Kidney (tissue), 14 donors: ENCODE results near the gene VSNL1. TPM values are rescaled to one million over a fixed set of nuclear protein-coding genes. Genes with fewer than 3 reads are reported as not detected.

Source experiments
- DNase-seq, 5 donors: peaks; one replicate each; pipeline ENCODE4 v3.0.0-alpha.2; 2013 to 2020
- FAIRE-seq: peaks from 2 replicates; lab custom pipeline; 2012; peaks lifted over from hg19 to GRCh38; lab: Jason Lieb, UNC
- H3K27ac ChIP-seq, 2 donors: one replicate each; pipeline ENCODE4 v1.7.0; 2013; ENCODE audit warnings: low read depth in 2 of 2, low read length in 2 of 2, inconsistent platforms in 1 of 2
- H3K27me3 ChIP-seq: one replicate; pipeline ENCODE4 v1.7.1; 2013; ENCODE audit warnings: low read length, inconsistent platforms; ENCODE audit not compliant: control insufficient read depth, insufficient read depth
- H3K36me3 ChIP-seq, 3 donors: one replicate each; pipeline versions ENCODE4 v1.7.0 to v1.7.1; 2013; ENCODE audit warnings: low read length in 3 of 3, control low read depth in 1 of 3, inconsistent platforms in 1 of 3; ENCODE audit not compliant: insufficient read depth in 3 of 3, control insufficient read depth in 2 of 3
- H3K4me1 ChIP-seq, 3 donors: one replicate each; pipeline versions ENCODE4 v1.7.0 to v1.7.1; 2013; ENCODE audit warnings: low read length in 3 of 3, inconsistent platforms in 1 of 3, low read depth in 1 of 3; ENCODE audit not compliant: control insufficient read depth in 2 of 3, insufficient read depth in 2 of 3
- H3K4me3 ChIP-seq, 3 donors: one replicate each; pipeline versions ENCODE4 v1.7.0 to v1.8.1; 2013; ENCODE audit warnings: low read length in 3 of 3, control low read depth in 1 of 3, inconsistent platforms in 1 of 3
- H3K9ac ChIP-seq, 3 donors: one replicate each; pipeline versions ENCODE4 v1.7.0 to v1.7.1; 2013; ENCODE audit warnings: low read length in 3 of 3, control low read depth in 1 of 3, inconsistent platforms in 1 of 3
- H3K9me3 ChIP-seq, 3 donors: one replicate each; pipeline versions ENCODE4 v1.7.0 to v1.7.1; 2013; ENCODE audit warnings: low read length in 3 of 3, control low read depth in 1 of 3, inconsistent platforms in 1 of 3; ENCODE audit not compliant: control insufficient read depth in 2 of 3, insufficient read depth in 1 of 3
- intact Hi-C: fragments of 100-400 bp; cut with DNase I; formaldehyde crosslinking; loops from one replicate; pipeline ENCODE4 v1.11.1; 2022
- polyA plus RNA-seq: library from polyadenylated mRNA; stranded (reverse); fragments of 350-450 nt; fragmentation: Illumina TruSeq; extraction: RNeasy Lipid Tissue Mini Kit (QIAGEN cat#74804); gene quantifications from one replicate; pipeline ENCODE4 v1.2.3, GENCODE V29; 2014; ENCODE audit warnings: low read depth, low replicate concordance; ENCODE audit not compliant: insufficient read depth
- total RNA-seq: library from RNA; stranded (reverse); fragmentation: NEBNext Ultra II Directional; extraction: Animal tissue kit (Norgen Biotek cat#: 25700); gene quantifications from one replicate; pipeline ENCODE4 v1.2.1, GENCODE V29; 2021
- TF ChIP-seq, protein P1 (sequence below): IDR thresholded peaks from 3 replicates; pipeline ENCODE4 v1.5.1; 2012; ENCODE audit warnings: mild to moderate bottlenecking, moderate library complexity, borderline replicate concordance; ENCODE audit not compliant: insufficient read depth; ENCODE audit errors: extremely low read depth
- donor health status: control.
- donor health status: control.
- donor health status: control.
- donor health status: control.
- donor health status: control.
- donor health status: DM: yes; HTN: yes; CAD: no.
- donor health status: Normal renal cell carcinoma (clear cell type).

Gene VSNL1
- total and polyA plus RNA-seq, 2 donors from 2014 or later, result 0.44 to 1.0 TPM

DNA sequence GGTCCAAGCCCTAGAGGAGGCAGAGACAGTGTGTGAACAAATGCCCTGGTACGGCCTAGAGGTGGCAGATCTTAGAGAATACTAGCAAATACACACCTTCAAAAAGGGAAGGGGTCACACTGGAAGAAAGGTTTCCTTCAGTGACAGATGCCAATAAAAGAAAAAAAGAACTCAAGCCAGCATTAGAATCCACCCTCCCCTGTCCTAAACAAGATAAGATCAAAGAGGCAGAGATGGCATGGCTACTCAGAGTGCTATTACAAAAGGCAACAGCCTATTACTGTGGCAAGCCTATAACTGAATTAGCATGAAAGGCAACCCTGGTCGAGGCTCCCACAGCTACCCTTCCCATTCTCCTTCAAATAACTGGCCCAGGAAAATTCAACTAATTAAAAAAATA, 143.5 kb downstream of the VSNL1 start:
- Histone ChIP-seq H3K4me3 (no peak overlapping the region), H3K9me3 (no peaks in the 10 kb centered on the region), H3K36me3 (peaks cover 0 to 7% (median 2%) of the 10 kb centered on the region in 3 donors), H3K4me1 (no peaks in the 10 kb centered on the region), H3K9ac (no peak overlapping the region), H3K27me3 (no peaks in the 10 kb centered on the region), H3K27ac (no peak overlapping the region)
- DNase-seq (no peak), FAIRE-seq (no peak)
- TF ChIP-seq, protein P1, sequence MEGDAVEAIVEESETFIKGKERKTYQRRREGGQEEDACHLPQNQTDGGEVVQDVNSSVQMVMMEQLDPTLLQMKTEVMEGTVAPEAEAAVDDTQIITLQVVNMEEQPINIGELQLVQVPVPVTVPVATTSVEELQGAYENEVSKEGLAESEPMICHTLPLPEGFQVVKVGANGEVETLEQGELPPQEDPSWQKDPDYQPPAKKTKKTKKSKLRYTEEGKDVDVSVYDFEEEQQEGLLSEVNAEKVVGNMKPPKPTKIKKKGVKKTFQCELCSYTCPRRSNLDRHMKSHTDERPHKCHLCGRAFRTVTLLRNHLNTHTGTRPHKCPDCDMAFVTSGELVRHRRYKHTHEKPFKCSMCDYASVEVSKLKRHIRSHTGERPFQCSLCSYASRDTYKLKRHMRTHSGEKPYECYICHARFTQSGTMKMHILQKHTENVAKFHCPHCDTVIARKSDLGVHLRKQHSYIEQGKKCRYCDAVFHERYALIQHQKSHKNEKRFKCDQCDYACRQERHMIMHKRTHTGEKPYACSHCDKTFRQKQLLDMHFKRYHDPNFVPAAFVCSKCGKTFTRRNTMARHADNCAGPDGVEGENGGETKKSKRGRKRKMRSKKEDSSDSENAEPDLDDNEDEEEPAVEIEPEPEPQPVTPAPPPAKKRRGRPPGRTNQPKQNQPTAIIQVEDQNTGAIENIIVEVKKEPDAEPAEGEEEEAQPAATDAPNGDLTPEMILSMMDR, result no peak
- intact Hi-C loops, result no loop called here

DNA sequence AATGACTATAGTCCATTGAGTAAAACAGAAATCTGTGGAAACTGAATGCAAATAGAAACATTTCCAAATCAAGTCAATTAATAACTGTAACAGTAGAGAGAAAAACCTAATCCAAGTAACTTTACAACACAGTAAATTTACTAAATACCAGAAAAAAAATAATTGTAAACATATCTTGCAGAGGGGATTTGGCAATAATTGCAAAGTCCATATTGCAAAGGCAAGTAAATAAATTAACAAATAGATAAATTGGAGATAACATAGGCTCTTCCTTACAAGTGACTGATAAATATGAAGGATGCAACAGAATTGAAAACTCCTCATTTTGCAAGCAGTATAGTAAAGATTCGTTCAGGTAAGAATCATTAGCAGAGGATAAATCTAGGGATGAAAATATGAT, 148.1 kb downstream of the VSNL1 start:
- FAIRE-seq, result no peak
- H3K4me3 ChIP-seq, result no peak overlapping the region
- no peaks in the 10 kb centered on the region for H3K9me3 ChIP-seq
- no peak overlapping the region for H3K9ac ChIP-seq
- TF ChIP-seq, protein P1, result no peak
- no peaks in the 10 kb centered on the region for H3K4me1 ChIP-seq
- no peaks in the 10 kb centered on the region for H3K27me3 ChIP-seq
- H3K27ac ChIP-seq, result no peak overlapping the region
- H3K36me3 ChIP-seq, result peaks cover 0 to 5% (median 2%) of the 10 kb centered on the region in 3 donors
- no peak for DNase-seq
- intact Hi-C loops, result no loop called here

DNA sequence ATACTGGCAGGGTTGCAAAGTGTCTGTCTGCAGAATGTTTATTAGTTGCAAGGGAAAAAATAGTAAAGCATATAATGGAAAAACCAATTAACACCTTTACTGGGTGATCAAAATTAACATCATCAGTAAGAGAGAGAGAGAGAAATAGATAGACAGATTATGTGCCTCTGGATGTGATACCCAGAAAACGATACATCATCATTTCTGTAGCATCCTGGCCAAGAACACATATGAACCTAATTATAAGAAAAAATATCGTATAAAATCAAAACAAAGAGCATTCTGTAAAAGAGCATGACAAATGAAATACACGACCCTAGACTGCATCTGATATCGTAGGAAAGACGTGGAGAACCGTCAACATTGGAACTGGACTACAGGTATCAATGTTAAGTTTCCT, 148.5 kb downstream of the VSNL1 start:
- Histone ChIP-seq H3K4me1 (no peaks in the 10 kb centered on the region), H3K27me3 (no peaks in the 10 kb centered on the region), H3K9me3 (no peaks in the 10 kb centered on the region), H3K9ac (no peak overlapping the region), H3K27ac (no peak overlapping the region), H3K4me3 (no peak overlapping the region), H3K36me3 (peaks cover 0 to 5% (median 4%) of the 10 kb centered on the region in 3 donors)
- DNase-seq, result no peak
- TF ChIP-seq, protein P1, result no peak
- intact Hi-C loops, result no loop called here
- FAIRE-seq, result no peak

DNA sequence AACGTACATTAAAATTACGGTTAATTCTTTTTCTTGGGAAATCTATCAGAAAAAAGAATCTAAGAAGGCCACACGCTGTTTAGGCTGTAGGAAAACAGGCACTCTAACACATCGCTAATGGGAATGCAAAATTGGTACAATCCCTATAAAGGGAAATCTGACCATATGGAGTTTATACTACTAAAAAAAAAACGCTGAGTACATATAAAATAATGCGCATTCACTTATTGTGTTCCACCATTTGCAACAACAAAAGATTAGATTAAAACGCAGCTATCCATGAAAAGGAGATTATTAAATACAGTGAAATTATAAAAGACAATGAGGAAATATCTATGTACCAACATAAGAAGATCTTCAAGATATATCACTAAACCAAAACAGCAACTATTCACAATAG, 150.3 kb downstream of the VSNL1 start:
- peaks cover 5 to 7% (median 6%) of the 10 kb centered on the region in 3 donors for H3K36me3 ChIP-seq
- H3K4me3 ChIP-seq, result no peak overlapping the region
- no peaks in the 10 kb centered on the region for H3K27me3 ChIP-seq
- FAIRE-seq (no peak), DNase-seq (no peak)
- H3K4me1 ChIP-seq, result no peaks in the 10 kb centered on the region
- no peak overlapping the region for H3K27ac ChIP-seq
- H3K9me3 ChIP-seq, result no peaks in the 10 kb centered on the region
- intact Hi-C loops, result no loop called here
- TF ChIP-seq, protein P1, result no peak
- no peak overlapping the region for H3K9ac ChIP-seq
